Panc1 (cell line): Measurements from ENCODE around the gene PCDHB5.
"Not testable (repeated sequence)": the region's sequence is repeated elsewhere in the genome, so short reads cannot be mapped to it uniquely, and the experiment has no call there.

ENCODE experiments used
- CTCF ChIP-seq: fragments of 450-650 bp; IDR thresholded peaks from 2 replicates; pipeline ENCODE4 v1.5.1; 2017; ENCODE audit warnings: mild to moderate bottlenecking
- REST ChIP-seq, 2 experiments: IDR thresholded peaks; 2 replicates each; pipeline ENCODE4 v1.6.1; 2011 to 2012; ENCODE audit warnings: low read depth in 2 of 2, control low read depth in 1 of 2, low read length in 1 of 2, mild to moderate bottlenecking in 1 of 2, moderate library complexity in 1 of 2; ENCODE audit not compliant: insufficient read depth in 1 of 2

- TF ChIP-seq CTCF; REST (IDR thresholded peaks at IDR 0.05; ENCODE audit: insufficient read depth in 1 of 2, low read depth in 2 of 2, low read length in 1 of 2): not testable (repeated sequence)
Measured at GRCh38 chr5:141102070-141102469, 32.9 kb upstream of the PCDHB5 start.
